GM12878 (cell line): Measurements from ENCODE around the gene HENMT1. TPM values are rescaled to one million over a fixed set of nuclear protein-coding genes. Genes with fewer than 3 reads are reported as not detected.

Source experiments
- ATF7 ChIP-seq: fragments of 450-650 bp; IDR thresholded peaks from 2 replicates; pipeline ENCODE4 v1.6.1; 2016; ENCODE audit warnings: low read depth, mild to moderate bottlenecking
- BHLHE40 ChIP-seq, 2 experiments: fragments of 450-650 bp in 1 of 2; IDR thresholded peaks; 2 replicates each; pipeline ENCODE4 v1.6.1; 2011 to 2017; ENCODE audit warnings: low read depth in 2 of 2, borderline replicate concordance in 1 of 2, improper control_type of control experiment in 1 of 2, low read length in 1 of 2, mild to moderate bottlenecking in 1 of 2
- CBX5 ChIP-seq: sonication (generic); IDR thresholded peaks from 2 replicates; pipeline ENCODE4 v1.6.1; 2016; ENCODE audit warnings: low read depth, moderate library complexity, mild to moderate bottlenecking, inconsistent platforms
- HDAC6 ChIP-seq: fragments of 200-600 bp; sonication (generic); IDR thresholded peaks from one replicate; pipeline ENCODE4 v1.8.0; 2017; ENCODE audit warnings: antibody characterized with exemption; ENCODE audit not compliant: unreplicated experiment
- HSF1 ChIP-seq: fragments of 150-350 bp; IDR thresholded peaks from 2 replicates; pipeline ENCODE4 v1.6.1; 2014; ENCODE audit warnings: mild to moderate bottlenecking, low read depth, low read length
- KDM1A ChIP-seq: fragments of 200-600 bp; sonication (generic); IDR thresholded peaks from 2 replicates; pipeline ENCODE4 v1.6.1; 2016; ENCODE audit warnings: borderline replicate concordance
- KLF5 ChIP-seq: fragments of 450-650 bp; IDR thresholded peaks from 2 replicates; pipeline ENCODE4 v1.6.1; 2014; ENCODE audit warnings: mild to moderate bottlenecking; ENCODE audit not compliant: partially characterized antibody
- MXI1 ChIP-seq: fragments of 150-350 bp; IDR thresholded peaks from 2 replicates; pipeline ENCODE4 v1.6.1; 2011; ENCODE audit warnings: low read depth, mild to moderate bottlenecking, inconsistent platforms, low read length, improper control_type of control experiment
- NFYB ChIP-seq: IDR thresholded peaks from 2 replicates; pipeline ENCODE4 v1.6.1; 2011; ENCODE audit warnings: low read depth, mild to moderate bottlenecking, low read length, improper control_type of control experiment, moderate library complexity; ENCODE audit not compliant: insufficient read depth
- RB1 ChIP-seq: fragments of 450-650 bp; formaldehyde crosslinking; IDR thresholded peaks from 2 replicates; pipeline ENCODE4 v1.6.1; 2017; ENCODE audit warnings: mild to moderate bottlenecking, borderline replicate concordance
- RFX5 ChIP-seq: IDR thresholded peaks from 2 replicates; pipeline ENCODE4 v1.6.1; 2011; ENCODE audit warnings: low read depth, low read length, improper control_type of control experiment
- SIX5 ChIP-seq: IDR thresholded peaks from 2 replicates; pipeline ENCODE4 v1.6.1; 2011; ENCODE audit warnings: mild to moderate bottlenecking, low read depth, low read length, moderate library complexity; ENCODE audit not compliant: severe bottlenecking
- ZNF217 ChIP-seq: fragments of 450-650 bp; IDR thresholded peaks from 2 replicates; pipeline ENCODE4 v1.6.1; 2017; ENCODE audit warnings: antibody characterized with exemption, mild to moderate bottlenecking
- ZSCAN29 ChIP-seq: fragments of 450-650 bp; IDR thresholded peaks from 2 replicates; pipeline ENCODE4 v1.6.1; 2017; ENCODE audit warnings: mild to moderate bottlenecking, moderate library complexity
- polyA plus RNA-seq, 11 experiments: library from polyadenylated mRNA; depleted of rRNA in 4 of 11; unstranded in 6 of 11; stranded (reverse) in 5 of 11; fragments of >200 nt; fragmentation: Nextera tagmentation in 4 of 11; fragmentation: Illumina TruSeq in 1 of 11; extraction: Ambion mirVana in 4 of 11; extraction: Trizol in 1 of 11; gene quantifications; 1 replicate in 1 of 11; 2 replicates in 10 of 11; pipeline versions ENCODE4 v1.2.1 to v1.2.3, GENCODE V29; 2011 to 2016; ENCODE audit warnings: inconsistent platforms in 2 of 11, missing spikeins in 2 of 11, low read depth in 1 of 11
- total RNA-seq, 4 experiments: library from RNA; depleted of rRNA in 3 of 4; stranded (reverse); fragments of >200 nt in 3 of 4; fragmentation: Illumina TruSeq in 1 of 4; extraction: Trizol in 1 of 4; gene quantifications; 2 replicates each; pipeline versions ENCODE4 v1.2.1 to v1.2.3, GENCODE V29; 2013 to 2021
- TF ChIP-seq, protein P1 (sequence below): fragments of 450-650 bp; IDR thresholded peaks from 2 replicates; pipeline ENCODE4 v1.6.1; 2017; ENCODE audit warnings: mild to moderate bottlenecking, moderate library complexity
- TF ChIP-seq, protein P2 (sequence below): fragments of 450-650 bp; formaldehyde crosslinking; IDR thresholded peaks from 2 replicates; pipeline ENCODE4 v1.5.0; 2022; ENCODE audit warnings: mild to moderate bottlenecking, missing genetic modification characterization
- TF ChIP-seq, protein P3 (sequence below): fragments of 450-650 bp; formaldehyde crosslinking; IDR thresholded peaks from 2 replicates; pipeline ENCODE4 v1.4.0; 2020; ENCODE audit warnings: mild to moderate bottlenecking, moderate library complexity

Gene HENMT1
- total and polyA plus RNA-seq, 10 of the 15 experiments (the other 5 are each of a cell fraction or from before 2014, with no cell fraction given), result 4.4 to 15.6 (median 10.4) TPM

GRCh38 chr1:108661030-108661609 is at the start of gene HENMT1 (continued):
- TF ChIP-seq, protein P1, sequence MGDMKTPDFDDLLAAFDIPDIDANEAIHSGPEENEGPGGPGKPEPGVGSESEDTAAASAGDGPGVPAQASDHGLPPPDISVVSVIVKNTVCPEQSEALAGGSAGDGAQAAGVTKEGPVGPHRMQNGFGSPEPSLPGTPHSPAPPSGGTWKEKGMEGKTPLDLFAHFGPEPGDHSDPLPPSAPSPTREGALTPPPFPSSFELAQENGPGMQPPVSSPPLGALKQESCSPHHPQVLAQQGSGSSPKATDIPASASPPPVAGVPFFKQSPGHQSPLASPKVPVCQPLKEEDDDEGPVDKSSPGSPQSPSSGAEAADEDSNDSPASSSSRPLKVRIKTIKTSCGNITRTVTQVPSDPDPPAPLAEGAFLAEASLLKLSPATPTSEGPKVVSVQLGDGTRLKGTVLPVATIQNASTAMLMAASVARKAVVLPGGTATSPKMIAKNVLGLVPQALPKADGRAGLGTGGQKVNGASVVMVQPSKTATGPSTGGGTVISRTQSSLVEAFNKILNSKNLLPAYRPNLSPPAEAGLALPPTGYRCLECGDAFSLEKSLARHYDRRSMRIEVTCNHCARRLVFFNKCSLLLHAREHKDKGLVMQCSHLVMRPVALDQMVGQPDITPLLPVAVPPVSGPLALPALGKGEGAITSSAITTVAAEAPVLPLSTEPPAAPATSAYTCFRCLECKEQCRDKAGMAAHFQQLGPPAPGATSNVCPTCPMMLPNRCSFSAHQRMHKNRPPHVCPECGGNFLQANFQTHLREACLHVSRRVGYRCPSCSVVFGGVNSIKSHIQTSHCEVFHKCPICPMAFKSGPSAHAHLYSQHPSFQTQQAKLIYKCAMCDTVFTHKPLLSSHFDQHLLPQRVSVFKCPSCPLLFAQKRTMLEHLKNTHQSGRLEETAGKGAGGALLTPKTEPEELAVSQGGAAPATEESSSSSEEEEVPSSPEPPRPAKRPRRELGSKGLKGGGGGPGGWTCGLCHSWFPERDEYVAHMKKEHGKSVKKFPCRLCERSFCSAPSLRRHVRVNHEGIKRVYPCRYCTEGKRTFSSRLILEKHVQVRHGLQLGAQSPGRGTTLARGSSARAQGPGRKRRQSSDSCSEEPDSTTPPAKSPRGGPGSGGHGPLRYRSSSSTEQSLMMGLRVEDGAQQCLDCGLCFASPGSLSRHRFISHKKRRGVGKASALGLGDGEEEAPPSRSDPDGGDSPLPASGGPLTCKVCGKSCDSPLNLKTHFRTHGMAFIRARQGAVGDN, result peak; percentile 100
- TF ChIP-seq ZSCAN29 (peak; percentile 70; the same call in 1 of the 2 replicates), MXI1 (no peak; the same call in 1 of the 2 replicates), RB1 (0 out of 2 replicates have a peak, but pooled peaks have one; percentile 75), HDAC6 (peak; percentile 77), HSF1 (no peak), CBX5 (no peak; the same call in 1 of the 2 replicates), ATF7 (no peak), RFX5 (peak; percentile 17; the same call in 1 of the 2 replicates), BHLHE40 (IDR thresholded peaks at IDR 0.05; ENCODE audit: borderline replicate concordance in 1 of 2, low read depth in 2 of 2, low read length in 1 of 2) (peak; percentile 11 to 76; a peak in 2 of 4 replicates), KDM1A (no peak), KLF5 (peak; percentile 83), NFYB (no peak), SIX5 (no peak), ZNF217 (no peak)
- TF ChIP-seq, protein P2, sequence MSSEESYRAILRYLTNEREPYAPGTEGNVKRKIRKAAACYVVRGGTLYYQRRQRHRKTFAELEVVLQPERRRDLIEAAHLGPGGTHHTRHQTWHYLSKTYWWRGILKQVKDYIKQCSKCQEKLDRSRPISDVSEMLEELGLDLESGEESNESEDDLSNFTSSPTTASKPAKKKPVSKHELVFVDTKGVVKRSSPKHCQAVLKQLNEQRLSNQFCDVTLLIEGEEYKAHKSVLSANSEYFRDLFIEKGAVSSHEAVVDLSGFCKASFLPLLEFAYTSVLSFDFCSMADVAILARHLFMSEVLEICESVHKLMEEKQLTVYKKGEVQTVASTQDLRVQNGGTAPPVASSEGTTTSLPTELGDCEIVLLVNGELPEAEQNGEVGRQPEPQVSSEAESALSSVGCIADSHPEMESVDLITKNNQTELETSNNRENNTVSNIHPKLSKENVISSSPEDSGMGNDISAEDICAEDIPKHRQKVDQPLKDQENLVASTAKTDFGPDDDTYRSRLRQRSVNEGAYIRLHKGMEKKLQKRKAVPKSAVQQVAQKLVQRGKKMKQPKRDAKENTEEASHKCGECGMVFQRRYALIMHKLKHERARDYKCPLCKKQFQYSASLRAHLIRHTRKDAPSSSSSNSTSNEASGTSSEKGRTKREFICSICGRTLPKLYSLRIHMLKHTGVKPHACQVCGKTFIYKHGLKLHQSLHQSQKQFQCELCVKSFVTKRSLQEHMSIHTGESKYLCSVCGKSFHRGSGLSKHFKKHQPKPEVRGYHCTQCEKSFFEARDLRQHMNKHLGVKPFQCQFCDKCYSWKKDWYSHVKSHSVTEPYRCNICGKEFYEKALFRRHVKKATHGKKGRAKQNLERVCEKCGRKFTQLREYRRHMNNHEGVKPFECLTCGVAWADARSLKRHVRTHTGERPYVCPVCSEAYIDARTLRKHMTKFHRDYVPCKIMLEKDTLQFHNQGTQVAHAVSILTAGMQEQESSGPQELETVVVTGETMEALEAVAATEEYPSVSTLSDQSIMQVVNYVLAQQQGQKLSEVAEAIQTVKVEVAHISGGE (CRISPR knock-in tag), result no peak
- TF ChIP-seq, protein P3, sequence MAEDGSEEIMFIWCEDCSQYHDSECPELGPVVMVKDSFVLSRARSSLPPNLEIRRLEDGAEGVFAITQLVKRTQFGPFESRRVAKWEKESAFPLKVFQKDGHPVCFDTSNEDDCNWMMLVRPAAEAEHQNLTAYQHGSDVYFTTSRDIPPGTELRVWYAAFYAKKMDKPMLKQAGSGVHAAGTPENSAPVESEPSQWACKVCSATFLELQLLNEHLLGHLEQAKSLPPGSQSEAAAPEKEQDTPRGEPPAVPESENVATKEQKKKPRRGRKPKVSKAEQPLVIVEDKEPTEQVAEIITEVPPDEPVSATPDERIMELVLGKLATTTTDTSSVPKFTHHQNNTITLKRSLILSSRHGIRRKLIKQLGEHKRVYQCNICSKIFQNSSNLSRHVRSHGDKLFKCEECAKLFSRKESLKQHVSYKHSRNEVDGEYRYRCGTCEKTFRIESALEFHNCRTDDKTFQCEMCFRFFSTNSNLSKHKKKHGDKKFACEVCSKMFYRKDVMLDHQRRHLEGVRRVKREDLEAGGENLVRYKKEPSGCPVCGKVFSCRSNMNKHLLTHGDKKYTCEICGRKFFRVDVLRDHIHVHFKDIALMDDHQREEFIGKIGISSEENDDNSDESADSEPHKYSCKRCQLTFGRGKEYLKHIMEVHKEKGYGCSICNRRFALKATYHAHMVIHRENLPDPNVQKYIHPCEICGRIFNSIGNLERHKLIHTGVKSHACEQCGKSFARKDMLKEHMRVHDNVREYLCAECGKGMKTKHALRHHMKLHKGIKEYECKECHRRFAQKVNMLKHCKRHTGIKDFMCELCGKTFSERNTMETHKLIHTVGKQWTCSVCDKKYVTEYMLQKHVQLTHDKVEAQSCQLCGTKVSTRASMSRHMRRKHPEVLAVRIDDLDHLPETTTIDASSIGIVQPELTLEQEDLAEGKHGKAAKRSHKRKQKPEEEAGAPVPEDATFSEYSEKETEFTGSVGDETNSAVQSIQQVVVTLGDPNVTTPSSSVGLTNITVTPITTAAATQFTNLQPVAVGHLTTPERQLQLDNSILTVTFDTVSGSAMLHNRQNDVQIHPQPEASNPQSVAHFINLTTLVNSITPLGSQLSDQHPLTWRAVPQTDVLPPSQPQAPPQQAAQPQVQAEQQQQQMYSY (CRISPR knock-in tag), result no peak
